GM19035 (cell line): ENCODE measurements around the gene RAPGEF1.

ENCODE experiments used
- ATAC-seq: cut with Tn5 transposase; IDR thresholded peaks from one replicate; pipeline ENCODE4 v1.9.1; 2021; ENCODE audit not compliant: unreplicated experiment

The RAPGEF1 gene

DNA sequence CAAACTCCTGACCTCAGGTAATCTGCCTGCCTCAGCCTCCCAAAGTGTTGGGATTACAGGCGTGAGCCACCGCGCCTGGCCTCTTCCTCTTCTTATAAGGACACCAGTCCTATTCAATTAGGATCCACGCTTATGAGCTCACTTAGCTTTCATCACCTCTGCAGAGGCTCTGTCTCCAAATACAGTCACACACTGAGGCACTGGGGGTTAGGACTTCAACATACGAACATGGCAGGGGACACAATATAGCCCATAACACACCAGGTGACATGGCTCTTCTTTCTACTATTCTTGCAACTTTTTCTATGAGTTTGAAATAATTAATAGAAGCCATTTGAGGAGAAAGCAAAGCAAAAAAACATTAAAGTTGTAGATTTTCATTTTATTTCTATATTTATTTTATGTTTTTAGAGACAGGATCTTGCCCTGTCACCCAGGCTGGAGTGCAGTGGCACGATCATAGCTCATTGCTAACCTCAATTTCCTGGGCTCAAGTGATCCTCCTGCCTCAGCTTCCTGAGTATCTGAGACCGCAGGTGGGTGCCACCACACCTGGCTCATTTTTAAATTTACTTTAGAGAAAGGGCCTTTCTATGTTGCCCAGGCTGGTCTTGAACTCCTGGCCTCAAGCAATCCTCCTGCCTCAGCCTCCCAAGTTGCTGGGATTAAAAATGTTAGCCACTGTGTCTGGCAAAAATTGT lies 200.5 kb downstream of the RAPGEF1 start:
- ATAC-seq = no peak

DNA sequence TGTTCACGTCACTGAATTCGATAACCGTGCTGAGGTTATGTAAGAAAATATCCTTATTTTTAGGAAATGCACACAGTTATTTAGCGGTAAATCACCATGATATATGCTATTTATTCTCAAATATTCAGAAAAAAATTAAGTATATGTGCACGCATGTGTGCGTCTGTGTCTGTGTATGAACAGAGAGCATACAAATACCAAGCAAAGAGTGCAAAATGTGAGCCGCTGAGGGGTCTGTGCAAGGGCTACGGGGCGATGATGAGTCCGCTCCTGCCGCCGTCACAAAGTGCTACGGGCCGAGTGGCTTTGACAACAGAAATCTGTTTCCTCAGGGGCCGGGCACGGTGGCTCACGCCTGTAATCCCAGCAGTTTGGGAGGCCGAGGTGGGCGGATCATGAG lies 201.9 kb downstream of the RAPGEF1 start:
- ATAC-seq = no peak

DNA sequence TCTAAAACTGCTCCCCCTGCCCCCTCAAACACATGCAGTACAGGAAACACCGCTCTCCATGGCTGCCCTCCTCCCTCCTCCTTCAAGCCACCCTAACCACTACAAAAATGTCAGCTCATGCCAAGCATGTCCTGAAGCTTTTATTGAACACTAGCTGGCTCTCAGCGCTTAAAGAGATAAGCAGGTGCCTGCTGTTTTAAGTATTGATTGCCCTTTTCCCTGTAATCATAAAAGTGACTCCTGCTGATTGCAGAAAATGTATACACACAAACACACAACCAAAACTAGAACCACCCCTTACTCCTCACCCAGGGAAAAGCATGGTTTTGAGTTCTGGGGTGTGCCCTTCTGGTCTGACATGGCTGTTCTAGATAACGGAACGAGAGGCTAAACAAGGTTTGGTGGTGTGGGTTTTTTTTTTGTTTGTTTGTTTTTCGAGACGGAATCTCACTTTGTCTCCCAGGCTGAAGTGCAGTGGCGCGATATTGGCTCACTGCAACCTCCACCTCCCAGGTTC lies 205.1 kb downstream of the RAPGEF1 start:
- no peak for ATAC-seq

DNA sequence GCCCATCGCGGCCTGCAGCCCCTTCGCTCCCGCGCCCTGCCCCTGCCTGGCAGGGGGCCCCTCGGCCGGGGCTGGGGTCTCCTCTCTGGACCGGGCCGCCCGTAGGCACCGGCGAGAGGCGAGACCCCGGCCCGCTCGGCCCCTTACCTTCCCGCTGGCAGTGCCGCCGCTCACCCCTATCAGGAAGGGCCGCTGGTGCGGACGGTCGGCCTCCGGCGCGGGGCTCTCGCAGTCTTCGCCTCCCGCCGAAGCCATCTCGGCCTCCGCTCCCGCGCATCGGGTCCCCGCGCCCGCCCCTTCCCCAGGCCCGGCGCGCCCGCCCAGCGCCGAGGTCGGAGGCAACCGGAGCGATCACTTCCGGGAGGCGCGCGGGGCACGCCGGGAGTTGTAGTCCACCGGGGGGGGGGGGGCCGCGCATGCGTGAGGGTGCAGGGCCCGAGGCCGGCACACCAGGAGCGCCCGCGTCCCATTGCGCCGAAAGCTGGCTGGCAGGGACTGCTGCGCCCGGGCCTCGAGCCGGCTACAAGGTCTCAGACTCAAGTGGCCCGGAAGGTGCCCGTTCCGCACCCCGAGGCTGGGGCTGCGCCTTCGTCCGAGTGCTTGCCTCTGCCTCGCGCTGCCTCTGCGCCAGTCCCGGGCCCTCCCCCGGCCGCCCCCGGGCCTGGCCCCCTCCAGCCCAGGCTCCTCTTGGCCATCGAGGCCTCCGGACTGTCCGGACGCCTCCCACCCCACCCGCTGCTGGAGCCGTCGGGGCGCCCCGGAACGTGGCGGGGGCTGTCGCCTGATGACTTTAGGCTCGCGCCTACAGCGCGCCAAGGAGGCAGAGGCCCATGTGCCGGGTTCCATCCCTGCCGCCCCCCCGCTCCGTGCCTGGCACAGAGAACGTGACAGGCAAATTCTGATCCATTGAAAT lies 208.7 kb downstream of the RAPGEF1 start, which contains the start of gene UCK1:
Gene UCK1, minus strand, starts transcription at position 344 of the 913 bp plus-strand sequence. Its CDS starts 89 bp downstream, at position 255.
- ATAC-seq = peak; percentile 86

DNA sequence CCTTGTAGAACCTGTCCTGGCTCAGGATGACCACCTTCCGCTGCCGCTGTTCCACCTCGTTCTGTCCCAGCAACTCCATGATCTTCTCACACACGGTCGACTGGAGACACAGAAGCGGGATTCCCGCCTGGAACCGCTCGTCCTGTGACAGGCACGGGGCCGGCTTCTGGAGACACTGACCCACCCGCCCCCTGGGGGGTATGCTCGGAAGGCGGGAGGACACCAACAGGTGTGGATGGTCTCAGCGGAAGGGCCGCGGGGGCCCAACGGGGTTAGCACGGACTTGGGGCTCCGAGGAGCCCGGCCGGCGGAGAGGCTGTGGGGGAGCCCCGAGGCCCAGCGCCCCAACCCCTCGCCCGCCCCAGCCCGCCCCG lies 209.3 kb downstream of the RAPGEF1 start:
- ATAC-seq = peak; percentile 29

DNA sequence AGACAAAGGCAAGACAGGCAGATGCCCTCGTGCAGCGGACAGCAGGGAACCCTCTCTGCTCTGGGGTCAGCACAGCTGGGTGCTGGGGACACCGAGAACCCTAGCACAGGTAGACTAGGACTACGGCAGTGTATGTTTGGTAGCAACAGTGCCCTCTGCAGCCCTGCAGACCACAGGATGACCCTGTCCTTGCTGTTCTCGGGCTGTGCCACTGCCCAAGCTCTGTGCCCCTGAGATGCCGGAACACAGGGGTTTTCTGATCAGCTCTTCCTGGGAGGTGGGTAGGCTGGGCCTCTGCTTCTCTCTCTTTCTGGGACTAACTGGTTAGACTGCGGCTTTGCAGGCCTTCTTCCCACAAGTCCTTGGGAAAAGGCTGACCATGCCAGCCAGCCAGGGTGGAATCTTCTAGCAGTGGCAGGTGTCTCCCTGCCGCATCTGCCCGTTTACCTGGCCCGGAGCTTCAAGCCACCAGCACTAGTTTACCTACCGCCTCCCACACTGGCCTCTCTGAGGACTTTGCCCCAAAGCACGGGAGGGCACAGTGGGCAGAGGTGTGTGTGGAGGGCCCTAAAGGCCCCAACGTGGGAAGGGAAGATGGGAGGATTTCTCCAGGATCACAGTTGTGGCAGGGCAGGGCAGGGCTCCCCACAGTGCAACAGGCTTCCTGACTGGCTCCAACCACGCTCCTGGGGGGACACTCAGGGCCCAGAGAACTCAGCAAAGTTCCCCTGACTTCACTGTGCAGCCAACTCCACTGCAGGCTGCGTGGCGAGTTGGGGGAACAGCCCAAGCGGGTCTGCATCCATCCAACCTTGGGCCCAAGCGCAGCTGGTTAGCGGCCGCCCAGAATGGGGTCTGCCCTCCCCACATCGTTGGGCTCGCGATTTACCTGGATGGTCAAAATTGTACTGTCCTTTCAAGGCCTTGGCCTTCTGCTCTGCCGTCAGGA lies 210.0 kb downstream of the RAPGEF1 start:
- no peak for ATAC-seq

DNA sequence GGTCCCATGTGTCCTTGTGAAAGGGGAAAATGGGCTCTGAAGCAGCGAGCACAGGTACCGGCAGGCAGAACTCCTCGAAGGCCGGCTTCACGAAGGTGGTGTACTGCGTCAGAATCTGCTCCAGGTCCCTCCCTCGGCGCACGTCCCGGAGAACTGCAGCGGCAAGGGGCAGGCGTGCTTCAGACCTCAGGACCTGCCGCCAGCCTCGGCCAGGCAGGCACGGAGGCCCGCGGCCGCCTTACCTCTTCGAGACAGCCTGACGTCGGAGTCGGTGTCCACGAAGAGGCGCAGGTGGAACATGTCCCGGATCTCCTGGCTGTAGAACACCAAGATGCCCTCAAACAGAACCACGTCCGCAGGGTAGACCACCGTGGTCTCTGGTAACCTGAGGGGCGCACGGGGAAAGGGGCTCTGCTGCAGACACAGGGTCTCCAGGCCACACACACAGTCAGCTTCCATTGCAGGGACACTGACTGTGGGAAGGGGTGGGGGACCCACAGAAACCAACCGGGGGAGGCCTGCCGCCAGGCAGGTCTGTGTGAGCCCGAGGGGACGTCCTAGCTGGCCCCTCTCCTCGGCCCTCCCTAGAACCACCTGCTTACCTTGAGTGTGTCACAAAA lies 210.9 kb downstream of the RAPGEF1 start:
- ATAC-seq = no peak

DNA sequence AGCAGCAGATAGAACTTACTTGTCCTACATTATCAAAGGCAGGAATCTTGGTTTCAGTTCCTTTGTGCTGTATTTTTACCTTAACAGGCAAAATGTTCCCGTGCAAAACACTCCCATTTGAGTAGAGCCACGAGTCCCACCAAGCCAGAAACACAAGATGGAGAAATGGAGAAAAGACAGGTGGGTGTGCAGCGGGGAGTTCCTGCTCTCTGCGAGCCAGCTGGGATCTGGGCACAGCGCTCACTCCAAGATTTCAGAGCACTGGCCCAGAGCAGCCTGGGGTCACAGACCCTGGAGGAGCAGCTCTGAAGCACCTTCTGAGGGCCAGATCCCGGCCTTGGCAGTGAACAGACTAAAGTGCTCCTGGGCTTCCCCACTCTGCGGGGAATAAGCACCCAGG lies 211.7 kb downstream of the RAPGEF1 start:
- ATAC-seq = no peak
